Cardiac muscle cell (in vitro differentiated cells and primary cell): ENCODE measurements around the gene CSMD2. TPM values are rescaled to one million over a fixed set of nuclear protein-coding genes. Genes with fewer than 3 reads are reported as not detected.
A peak's percentile ranks its signal among the peaks of the same experiment; 100 is the strongest.

Experiments used
- DNase-seq, 2 donors: peaks; one replicate each; pipeline versions ENCODE4 v3.0.0 to v3.0.0-alpha.2; 2010 to 2017; ENCODE audit warnings: low read depth in 1 of 2, low spot score in 1 of 2
- H3K27ac ChIP-seq: fragments of 200-600 bp; sonication (generic); 2 replicates; pipeline ENCODE4 v1.5.1; 2016
- H3K27me3 ChIP-seq: fragments of 200-600 bp; sonication (generic); 2 replicates; pipeline ENCODE4 v1.6.0; 2016; ENCODE audit warnings: control low read depth
- H3K36me3 ChIP-seq: fragments of 200-600 bp; sonication (generic); 2 replicates; pipeline ENCODE4 v1.5.1; 2016; ENCODE audit warnings: control low read depth
- H3K4me1 ChIP-seq: fragments of 200-600 bp; sonication (generic); 2 replicates; pipeline ENCODE4 v1.8.1; 2017; ENCODE audit warnings: low read depth, mild to moderate bottlenecking, mixed run types
- H3K4me3 ChIP-seq: fragments of 200-600 bp; sonication (generic); 2 replicates; pipeline ENCODE4 v1.5.1; 2016; ENCODE audit warnings: mild to moderate bottlenecking
- H3K9me3 ChIP-seq: fragments of 200-600 bp; sonication (generic); 2 replicates; pipeline ENCODE4 v1.5.1; 2017; ENCODE audit warnings: low read depth, mild to moderate bottlenecking, control low read depth
- CTCF ChIP-seq: IDR thresholded peaks from 2 replicates; pipeline ENCODE4 v1.5.1; 2012; ENCODE audit warnings: low read depth, mild to moderate bottlenecking, low read length
- polyA plus RNA-seq: library from polyadenylated mRNA; unstranded; fragments of >200 nt; fragmentation: Nextera tagmentation; extraction: Ambion mirVana; gene quantifications from 2 replicates; pipeline ENCODE4 v1.2.1, GENCODE V29; 2016
- total RNA-seq: library from RNA; depleted of rRNA; stranded (reverse); fragments of >200 nt; gene quantifications from 2 replicates; pipeline ENCODE4 v1.2.3, GENCODE V29; 2016

Gene CSMD2
- total and polyA plus RNA-seq, 2 experiments from 2014 or later: 0.24 TPM; not detected in 1

DNA sequence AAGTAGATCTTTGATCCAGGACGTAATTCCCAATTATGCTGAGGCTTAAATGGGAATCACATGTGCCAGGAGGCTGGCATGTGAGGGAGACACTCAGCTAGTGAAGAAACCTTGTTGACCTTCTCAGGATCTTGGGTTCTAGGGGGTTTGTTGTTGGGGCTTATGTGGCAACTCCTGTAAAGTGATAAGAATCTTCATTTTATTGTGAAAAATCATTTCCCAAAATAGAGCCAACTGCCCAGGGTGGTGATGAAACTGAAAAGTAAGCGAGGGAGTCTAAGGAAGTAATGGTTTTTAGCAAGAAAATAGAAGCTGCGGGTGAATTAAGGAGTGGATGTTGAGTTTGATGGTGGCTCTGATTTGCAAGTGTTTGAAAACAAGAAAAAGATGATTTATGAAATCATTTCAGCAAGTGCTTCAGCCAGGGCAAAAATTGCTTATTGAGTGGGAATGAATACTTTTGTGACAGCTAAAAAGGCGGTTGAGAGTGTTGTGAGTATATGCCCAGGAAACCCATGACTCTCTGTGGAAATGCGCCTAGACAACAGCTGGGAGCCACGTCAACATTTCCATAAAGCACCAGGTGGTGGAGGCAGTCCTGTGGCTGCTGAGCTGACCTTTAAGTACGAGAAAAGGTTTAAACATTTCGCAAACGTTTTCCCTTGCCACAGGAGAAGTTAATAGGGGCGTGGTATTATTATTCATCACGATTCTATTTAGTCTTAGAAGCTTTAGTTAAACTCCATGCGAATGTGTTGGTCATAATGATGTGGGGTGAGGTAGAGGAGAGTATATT is 198.5 kb downstream of the CSMD2 start:
- Histone ChIP-seq H3K9me3 (no peaks in the 10 kb centered on the region), H3K36me3 (no peaks in the 10 kb centered on the region), H3K27ac (no peak overlapping the region), H3K4me3 (no peak overlapping the region), H3K27me3 (no peaks in the 10 kb centered on the region), H3K4me1 (no peaks in the 10 kb centered on the region)
- TF ChIP-seq CTCF: no peak
- peak in 1 of 2 donors; percentile 21 for DNase-seq

GRCh38 chr1:33965086-33965485 is 199.9 kb downstream of the CSMD2 start:
- Histone ChIP-seq H3K36me3 (no peaks in the 10 kb centered on the region), H3K4me1 (no peaks in the 10 kb centered on the region), H3K27ac (no peak overlapping the region), H3K27me3 (no peaks in the 10 kb centered on the region), H3K4me3 (no peak overlapping the region), H3K9me3 (no peaks in the 10 kb centered on the region)
- no peak for DNase-seq
- TF ChIP-seq CTCF: no peak

GRCh38 chr1:33962061-33962460 is 203.0 kb downstream of the CSMD2 start:
- no peak for TF ChIP-seq CTCF
- Histone ChIP-seq H3K4me3 (no peak overlapping the region), H3K9me3 (no peaks in the 10 kb centered on the region), H3K27me3 (no peaks in the 10 kb centered on the region), H3K4me1 (no peaks in the 10 kb centered on the region), H3K27ac (no peak overlapping the region), H3K36me3 (no peaks in the 10 kb centered on the region)
- no peak for DNase-seq

DNA sequence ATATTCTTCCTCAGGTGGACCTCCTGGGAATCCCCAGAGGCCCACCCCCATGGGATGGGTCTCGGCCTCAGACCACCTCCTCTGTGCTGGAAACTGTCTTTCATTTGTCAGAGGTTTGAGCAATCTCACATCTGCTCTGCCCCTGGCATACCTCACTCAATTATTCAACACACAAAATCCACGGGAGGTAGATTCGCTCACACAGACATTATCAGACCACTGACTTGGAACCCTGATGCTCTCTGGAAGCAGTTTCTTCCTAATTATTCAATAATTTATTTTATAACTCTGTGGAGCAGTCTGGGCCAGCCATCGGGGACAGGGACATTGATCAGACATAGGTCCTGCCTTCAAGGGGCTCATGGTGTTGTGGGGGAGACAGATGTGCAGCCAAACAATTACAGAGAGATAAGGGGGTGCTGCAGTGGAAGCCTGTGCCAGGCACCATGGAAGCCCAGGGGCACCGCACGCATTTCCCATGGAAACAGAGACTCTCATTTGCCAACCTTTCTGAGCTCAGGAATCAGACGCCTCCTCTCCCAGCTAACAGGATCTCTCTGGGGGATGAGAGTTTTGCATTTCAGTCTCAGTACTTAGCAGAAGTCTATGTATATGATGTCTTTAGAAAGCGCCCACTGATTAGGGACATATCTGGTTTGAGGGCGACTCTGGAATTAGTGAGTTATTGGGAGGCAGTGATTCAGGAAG is 204.7 kb downstream of the CSMD2 start:
- H3K4me3 ChIP-seq: no peak overlapping the region
- H3K9me3 ChIP-seq: no peaks in the 10 kb centered on the region
- DNase-seq: no peak
- no peaks in the 10 kb centered on the region for H3K27me3 ChIP-seq
- H3K36me3 ChIP-seq: no peaks in the 10 kb centered on the region
- no peak for TF ChIP-seq CTCF
- no peak overlapping the region for H3K27ac ChIP-seq
- H3K4me1 ChIP-seq: no peaks in the 10 kb centered on the region

GRCh38 chr1:33957854-33958253 is 207.2 kb downstream of the CSMD2 start:
- no peak for DNase-seq
- no peak overlapping the region for H3K4me3 ChIP-seq
- no peak for TF ChIP-seq CTCF
- H3K36me3 ChIP-seq: no peaks in the 10 kb centered on the region
- no peak overlapping the region for H3K27ac ChIP-seq
- H3K4me1 ChIP-seq: no peaks in the 10 kb centered on the region
- no peaks in the 10 kb centered on the region for H3K9me3 ChIP-seq
- H3K27me3 ChIP-seq: no peaks in the 10 kb centered on the region
